ENCODE measurements around the gene RFC2.
A peak's percentile ranks its signal among the peaks of the same experiment; 100 is the strongest.

RFC2 gene

DNA sequence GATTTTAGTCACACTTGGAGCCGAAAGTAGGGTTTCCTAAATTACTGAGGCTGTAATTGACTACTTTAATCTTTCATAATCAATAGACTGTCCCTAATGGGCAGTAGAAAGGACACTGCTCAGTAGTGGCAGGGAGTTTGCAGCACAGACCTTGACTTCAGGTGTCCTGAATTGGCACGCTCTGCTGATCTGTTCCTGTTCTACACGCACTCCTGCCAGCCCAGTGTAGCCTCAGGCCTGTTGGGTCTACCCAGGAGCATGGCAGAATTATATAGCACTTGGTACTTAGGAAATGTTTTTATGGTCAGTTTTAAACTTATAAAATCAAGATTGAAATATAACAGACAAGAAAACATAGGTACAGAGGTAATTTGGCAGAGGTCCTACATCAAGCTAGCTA, 71.1 kb downstream of the RFC2 start:
- TF ChIP-seq CTCF (conservative IDR thresholded peaks at IDR 0.05; ENCODE audit: low read length) = no peak
- no peak for TF ChIP-seq EZH2phosphoT487 (IDR thresholded peaks at IDR 0.05; ENCODE audit: borderline replicate concordance)
- peaks cover 6% of the 10 kb centered on the region; the same call in 1 of the 2 replicates for H3F3A ChIP-seq (ENCODE audit: low read depth)
- H2AFZ ChIP-seq (ENCODE audit: low read length) = no peak overlapping the region
- H3K9ac ChIP-seq (ENCODE audit: low read depth, low read length, poor library complexity, severe bottlenecking) = no peak overlapping the region
- H3K36me3 ChIP-seq (ENCODE audit: insufficient read depth, low read length) = peaks cover 73% of the 10 kb centered on the region; the same call in 1 of the 2 replicates
- peaks cover 100% of the 10 kb centered on the region for H3K79me2 ChIP-seq (ENCODE audit: insufficient read depth, low read length)
- no peak overlapping the region for H3K4me3 ChIP-seq (ENCODE audit: low read length, poor library complexity, severe bottlenecking)
- H3K9me2 ChIP-seq (replicated peaks; ENCODE audit: low read depth, low read length) = no peaks in the 10 kb centered on the region
- H3K4me1 ChIP-seq (ENCODE audit: insufficient read depth, low read length, poor library complexity, severe bottlenecking) = peaks cover 39% of the 10 kb centered on the region
- no peaks in the 10 kb centered on the region for H3K27me3 ChIP-seq (ENCODE audit: insufficient read depth, low read length, poor library complexity, severe bottlenecking)
- H3K4me2 ChIP-seq (ENCODE audit: low read depth, low read length, poor library complexity, severe bottlenecking) = peak overlapping the region; percentile 47
- peaks cover 99% of the 10 kb centered on the region for H4K20me1 ChIP-seq (ENCODE audit: insufficient read depth, low read length, poor library complexity, severe bottlenecking)
- no peaks in the 10 kb centered on the region for H3K9me3 ChIP-seq (ENCODE audit: insufficient read depth, low read depth, low read length)

DNA sequence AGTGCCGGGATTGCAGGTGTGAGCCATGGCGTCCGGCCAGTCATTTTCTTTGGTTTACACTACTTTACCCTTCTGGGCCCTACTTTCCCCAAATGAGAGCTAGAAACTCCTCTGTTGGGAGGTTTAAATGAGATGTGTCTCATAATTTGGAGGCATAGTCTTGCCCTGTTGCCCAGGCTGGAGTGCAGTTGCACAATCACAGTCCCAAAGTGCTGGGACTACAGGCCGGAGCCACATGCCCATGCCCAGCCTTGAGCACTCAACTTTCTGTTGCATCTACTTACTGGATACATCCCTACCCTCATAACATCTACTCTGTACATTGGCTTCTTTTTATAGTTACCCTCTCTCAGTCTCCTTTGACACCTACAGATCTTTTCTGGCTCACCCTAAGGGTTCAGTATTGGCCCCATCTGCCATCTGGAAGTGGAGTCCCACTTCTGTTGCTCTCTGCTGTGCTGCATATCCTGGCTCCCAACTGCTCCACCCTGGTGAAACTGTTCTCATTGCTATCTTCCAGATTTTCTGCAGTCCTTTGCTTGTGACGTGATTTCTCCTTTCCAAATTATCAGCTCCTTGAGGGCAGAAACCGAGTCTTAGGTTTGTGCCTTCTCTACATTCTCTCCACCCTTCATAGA, 71.6 kb downstream of the RFC2 start:
- no peaks in the 10 kb centered on the region for H3K9me2 ChIP-seq (replicated peaks; ENCODE audit: low read depth, low read length)
- peaks cover 99% of the 10 kb centered on the region for H4K20me1 ChIP-seq (ENCODE audit: insufficient read depth, low read length, poor library complexity, severe bottlenecking)
- H3K4me2 ChIP-seq (ENCODE audit: low read depth, low read length, poor library complexity, severe bottlenecking) = peak overlapping the region; percentile 47
- no peak overlapping the region for H3K9ac ChIP-seq (ENCODE audit: low read depth, low read length, poor library complexity, severe bottlenecking)
- H3K4me3 ChIP-seq (ENCODE audit: low read length, poor library complexity, severe bottlenecking) = no peak overlapping the region
- TF ChIP-seq CTCF (conservative IDR thresholded peaks at IDR 0.05; ENCODE audit: low read length) (no peak), EZH2phosphoT487 (IDR thresholded peaks at IDR 0.05; ENCODE audit: borderline replicate concordance) (no peak)
- no peak overlapping the region for H2AFZ ChIP-seq (ENCODE audit: low read length)
- peaks cover 6% of the 10 kb centered on the region; the same call in 1 of the 2 replicates for H3F3A ChIP-seq (ENCODE audit: low read depth)
- H3K4me1 ChIP-seq (ENCODE audit: insufficient read depth, low read length, poor library complexity, severe bottlenecking) = peaks cover 45% of the 10 kb centered on the region
- peaks cover 67% of the 10 kb centered on the region; the same call in 1 of the 2 replicates for H3K36me3 ChIP-seq (ENCODE audit: insufficient read depth, low read length)
- peaks cover 100% of the 10 kb centered on the region for H3K79me2 ChIP-seq (ENCODE audit: insufficient read depth, low read length)
- H3K9me3 ChIP-seq (ENCODE audit: insufficient read depth, low read depth, low read length) = no peaks in the 10 kb centered on the region
- no peaks in the 10 kb centered on the region for H3K27me3 ChIP-seq (ENCODE audit: insufficient read depth, low read length, poor library complexity, severe bottlenecking)

DNA sequence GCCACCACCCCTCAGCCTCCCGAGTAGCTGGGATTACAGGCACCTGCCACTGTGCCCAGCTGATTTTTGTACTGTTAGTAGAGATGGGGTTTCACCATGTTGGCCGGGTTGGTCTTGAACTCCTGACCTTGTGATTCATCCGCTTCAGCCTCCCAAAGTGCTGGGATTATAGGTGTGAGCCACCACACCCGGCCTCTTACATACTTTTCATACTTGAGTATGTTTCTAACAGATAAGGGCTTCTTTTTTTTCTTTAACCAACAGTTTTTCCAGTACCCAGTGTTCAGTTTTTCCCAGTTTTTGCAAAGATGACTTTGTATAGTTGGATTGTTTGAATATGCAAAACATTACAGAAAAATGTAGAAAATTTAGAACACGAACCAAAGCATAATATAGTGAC, 72.4 kb downstream of the RFC2 start:
- peaks cover 52% of the 10 kb centered on the region for H3K4me1 ChIP-seq (ENCODE audit: insufficient read depth, low read length, poor library complexity, severe bottlenecking)
- H3K36me3 ChIP-seq (ENCODE audit: insufficient read depth, low read length) = peaks cover 60% of the 10 kb centered on the region; the same call in 1 of the 2 replicates

More for the DNA sequence above, 72.4 kb downstream of the RFC2 start:
- no peaks in the 10 kb centered on the region for H3K27me3 ChIP-seq (ENCODE audit: insufficient read depth, low read length, poor library complexity, severe bottlenecking)
- TF ChIP-seq EZH2phosphoT487 (IDR thresholded peaks at IDR 0.05; ENCODE audit: borderline replicate concordance) (no peak), CTCF (conservative IDR thresholded peaks at IDR 0.05; ENCODE audit: low read length) (no peak)
- H3F3A ChIP-seq (ENCODE audit: low read depth) = peaks cover 6% of the 10 kb centered on the region; the same call in 1 of the 2 replicates
- no peaks in the 10 kb centered on the region for H3K9me2 ChIP-seq (replicated peaks; ENCODE audit: low read depth, low read length)
- H4K20me1 ChIP-seq (ENCODE audit: insufficient read depth, low read length, poor library complexity, severe bottlenecking) = peaks cover 99% of the 10 kb centered on the region
- H2AFZ ChIP-seq (ENCODE audit: low read length) = no peak overlapping the region
- no peak overlapping the region for H3K4me3 ChIP-seq (ENCODE audit: low read length, poor library complexity, severe bottlenecking)
- peaks cover 100% of the 10 kb centered on the region for H3K79me2 ChIP-seq (ENCODE audit: insufficient read depth, low read length)
- peak overlapping the region; percentile 47 for H3K4me2 ChIP-seq (ENCODE audit: low read depth, low read length, poor library complexity, severe bottlenecking)
- no peak overlapping the region for H3K9ac ChIP-seq (ENCODE audit: low read depth, low read length, poor library complexity, severe bottlenecking)
- no peaks in the 10 kb centered on the region for H3K9me3 ChIP-seq (ENCODE audit: insufficient read depth, low read depth, low read length)

All from Loucy (cell line).